SK-N-MC (cell line): ENCODE results near the gene C22orf23.

Source experiments
- EZH2 ChIP-seq: fragments of 200-600 bp; sonication (generic); IDR thresholded peaks from one replicate; pipeline ENCODE4 v1.6.1; 2017; ENCODE audit warnings: antibody characterized with exemption
- POLR2AphosphoS5 ChIP-seq: IDR thresholded peaks from 2 replicates; pipeline ENCODE4 v1.6.1; 2012; ENCODE audit warnings: mild to moderate bottlenecking, low read depth, low read length, borderline replicate concordance

DNA sequence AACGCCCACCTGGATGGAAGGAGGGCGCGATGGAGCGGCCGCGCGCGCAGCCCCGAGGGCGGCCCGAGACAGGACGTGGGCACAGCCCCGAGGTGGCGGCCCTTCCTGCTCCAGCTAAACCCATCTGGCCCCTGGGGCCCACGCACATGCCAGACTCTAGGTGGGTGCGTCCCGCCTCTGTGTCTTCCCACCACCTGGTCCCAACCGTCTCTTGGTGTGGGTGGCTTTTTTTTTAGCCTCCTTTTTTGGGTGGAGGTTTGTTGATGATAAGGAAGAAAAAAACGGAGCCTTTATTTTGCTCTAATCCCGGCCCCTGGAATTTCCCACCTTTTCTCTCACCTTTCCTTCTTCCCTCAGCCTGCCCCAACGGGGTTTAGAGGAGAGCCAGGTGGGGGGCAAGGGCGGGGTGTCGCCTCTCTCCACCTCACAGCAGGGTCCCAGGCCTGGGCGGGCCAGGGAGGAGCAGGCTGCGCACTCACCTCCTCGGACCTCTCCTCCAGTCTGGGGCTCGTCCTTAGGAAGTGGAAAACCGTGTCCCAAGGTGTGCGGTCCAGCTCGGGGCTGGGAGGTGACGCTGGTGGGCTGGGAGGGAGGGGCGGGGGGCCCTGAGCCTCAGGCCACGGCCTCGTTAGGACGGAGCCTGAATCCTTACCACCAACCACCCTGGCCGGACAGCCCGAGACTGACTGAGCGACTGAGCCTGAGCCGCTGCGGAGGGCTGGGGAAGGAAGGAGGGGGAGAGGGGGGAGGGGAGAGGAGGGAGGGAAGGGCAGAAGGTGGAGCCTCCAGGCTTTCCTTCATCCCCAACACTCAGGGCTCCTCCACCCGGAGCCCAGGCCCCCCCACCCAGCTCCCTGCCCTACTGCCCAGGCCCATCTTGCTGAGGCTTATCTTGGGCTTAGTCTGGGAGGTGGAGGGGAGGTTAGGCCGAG is 30.7 kb upstream of the C22orf23 start, which contains the start of gene SOX10:
- no peak for TF ChIP-seq POLR2AphosphoS5
- no peak for TF ChIP-seq EZH2
